CD4-positive, alpha-beta T cell (primary cell): ENCODE results near the gene PLAAT1. TPM values are rescaled to one million over a fixed set of nuclear protein-coding genes. Genes with fewer than 3 reads are reported as not detected.

Experiments
- ATAC-seq: fragments of 200-7000 bp; cut with Tn5 transposase; one replicate; pipeline ENCODE4 v1.10.0; 2022; ENCODE audit warnings: mild to moderate bottlenecking; ENCODE audit not compliant: poor library complexity
- CTCF ChIA-PET: fragments of 350-600 bp; sonication (Branson Sonifier 250); formaldehyde crosslinking; loops from one replicate; lab custom pipeline; 2021; ENCODE audit warnings: antibody characterized with exemption, inconsistent platforms; lab: Charles Lee
- POLR2A ChIA-PET: fragments of 350-600 bp; sonication (Branson Sonifier 250); formaldehyde crosslinking; loops from one replicate; lab custom pipeline; 2021; ENCODE audit warnings: antibody characterized with exemption, inconsistent platforms; lab: Charles Lee
- DNase-seq, 14 experiments: peaks; one replicate each; pipeline ENCODE4 v3.0.0-alpha.2; 2013 to 2020; ENCODE audit warnings: mixed read lengths in 2 of 14
- H3K27ac ChIP-seq, 2 donors: one replicate each; pipeline versions ENCODE4 v1.5.1 to v1.7.0; 2013; ENCODE audit warnings: low read length in 2 of 2, low read depth in 1 of 2, mild to moderate bottlenecking in 1 of 2
- H3K27me3 ChIP-seq, 2 experiments: 1 replicate in 1 of 2; 2 replicates in 1 of 2; pipeline versions ENCODE4 v1.6.1 to v1.7.0; 2013; ENCODE audit warnings: low read length in 2 of 2, control low read depth in 1 of 2, mild to moderate bottlenecking in 1 of 2, moderate library complexity in 1 of 2; ENCODE audit not compliant: insufficient read depth in 2 of 2, control insufficient read depth in 1 of 2
- H3K36me3 ChIP-seq: one replicate; pipeline ENCODE4 v1.6.1; 2013; ENCODE audit warnings: low read length, control low read depth; ENCODE audit not compliant: insufficient read depth
- H3K4me1 ChIP-seq: one replicate; pipeline ENCODE4 v1.6.1; 2013; ENCODE audit warnings: low read length, control low read depth; ENCODE audit not compliant: insufficient read depth
- H3K4me3 ChIP-seq: one replicate; pipeline ENCODE4 v1.5.1; 2013; ENCODE audit warnings: mild to moderate bottlenecking, low read length, moderate library complexity
- H3K9me3 ChIP-seq, 2 experiments: 1 replicate in 1 of 2; 2 replicates in 1 of 2; pipeline versions ENCODE4 v1.6.1 to v1.7.0; 2013; ENCODE audit warnings: low read length in 2 of 2, mild to moderate bottlenecking in 2 of 2, control low read depth in 1 of 2, moderate library complexity in 1 of 2; ENCODE audit not compliant: control insufficient read depth in 1 of 2, insufficient read depth in 1 of 2
- H3K27ac Mint-ChIP-seq: one replicate; pipeline ENCODE4 v1.8.0; 2020; ENCODE audit warnings: mixed read lengths
- H3K27me3 Mint-ChIP-seq: one replicate; pipeline ENCODE4 v1.8.0; 2021; ENCODE audit warnings: mixed read lengths
- H3K36me3 Mint-ChIP-seq: one replicate; pipeline ENCODE4 v1.8.0; 2021; ENCODE audit warnings: low read depth, mixed read lengths
- H3K4me1 Mint-ChIP-seq: one replicate; pipeline ENCODE4 v1.8.0; 2021; ENCODE audit warnings: low read depth, mixed read lengths
- H3K4me3 Mint-ChIP-seq: one replicate; pipeline ENCODE4 v1.8.0; 2020; ENCODE audit warnings: mild to moderate bottlenecking, mixed read lengths
- H3K9me3 Mint-ChIP-seq: one replicate; pipeline ENCODE4 v1.8.0; 2020; ENCODE audit warnings: mixed read lengths
- CTCF ChIP-seq: fragments of 200-600 bp; IDR thresholded peaks from one replicate; pipeline ENCODE4 v1.8.0; 2022; ENCODE audit warnings: antibody characterized with exemption, mild to moderate bottlenecking
- intact Hi-C, 2 experiments: fragments of 100-400 bp; cut with DNase I in 1 of 2; cut with micrococcal nuclease in 1 of 2; formaldehyde crosslinking; loops; one replicate each; pipeline versions ENCODE4 v1.15.1 to v1.9.0; 2023 to 2025; cut with DNase I, micrococcal nuclease
- total RNA-seq, 174 experiments: library from RNA in 2 of 174; stranded (reverse) in 2 of 174; gene quantifications; one replicate each; pipeline ENCODE4 v1.2.3 and lab custom pipeline; 2021 to 2026

The PLAAT1 gene
- total RNA-seq, 2 experiments from 2014 or later, result not detected

GRCh38 chr3:193237030-193237429 is 4.0 kb upstream of the PLAAT1 start:
- Histone ChIP-seq H3K4me3 (no peak overlapping the region), H3K27ac (no peak overlapping the region), H3K4me1 (peaks cover 3% of the 10 kb centered on the region), H3K36me3 (no peaks in the 10 kb centered on the region), H3K9me3 (peaks cover 0 to 8% of the 10 kb centered on the region in 2 experiments), H3K27me3 (peaks cover 15 to 28% of the 10 kb centered on the region in 2 experiments)
- H3K36me3 Mint-ChIP-seq, result no peaks in the 10 kb centered on the region
- no peak overlapping the region for H3K4me3 Mint-ChIP-seq
- no peaks in the 10 kb centered on the region for H3K9me3 Mint-ChIP-seq
- CTCF ChIA-PET, result no interaction called here
- ATAC-seq (no peak), DNase-seq (no peak)
- no peak overlapping the region for H3K27ac Mint-ChIP-seq
- H3K27me3 Mint-ChIP-seq, result peaks cover 34% of the 10 kb centered on the region
- intact Hi-C loops, result no loop called here
- no peak for TF ChIP-seq CTCF
- POLR2A ChIA-PET, result no interaction called here
- H3K4me1 Mint-ChIP-seq, result no peaks in the 10 kb centered on the region

GRCh38 chr3:193240436-193240849 is 579 bp upstream of the PLAAT1 start:
- no peak for TF ChIP-seq CTCF
- H3K4me3 ChIP-seq, result no peak overlapping the region
- H3K36me3 ChIP-seq, result no peaks in the 10 kb centered on the region
- Mint-ChIP-seq H3K4me1 (no peaks in the 10 kb centered on the region), H3K4me3 (no peak overlapping the region), H3K36me3 (no peaks in the 10 kb centered on the region), H3K9me3 (peaks cover 2% of the 10 kb centered on the region), H3K27me3 (peaks cover 59% of the 10 kb centered on the region), H3K27ac (no peak overlapping the region)
- ATAC-seq, result no peak
- no peak for DNase-seq
- intact Hi-C loops, result no loop called here
- POLR2A ChIA-PET, result no interaction called here
- H3K27me3 ChIP-seq, result peaks cover 23 to 44% of the 10 kb centered on the region in 2 experiments
- no peak overlapping the region for H3K27ac ChIP-seq
- peaks cover 0 to 8% of the 10 kb centered on the region in 2 experiments for H3K9me3 ChIP-seq
- H3K4me1 ChIP-seq, result peaks cover 3% of the 10 kb centered on the region
- CTCF ChIA-PET, result no interaction called here

- Histone ChIP-seq H3K9me3 (peaks cover 0 to 8% of the 10 kb centered on the region in 2 experiments), H3K4me3 (no peak overlapping the region), H3K36me3 (no peaks in the 10 kb centered on the region), H3K27ac (no peak overlapping the region), H3K4me1 (peaks cover 3% of the 10 kb centered on the region), H3K27me3 (peaks cover 23 to 44% of the 10 kb centered on the region in 2 experiments)
- no peak for ATAC-seq
- H3K27ac Mint-ChIP-seq, result no peak overlapping the region
- ChIA-PET POLR2A (no interaction called here), CTCF (no interaction called here)
- no peaks in the 10 kb centered on the region for H3K36me3 Mint-ChIP-seq
- intact Hi-C loops, result no loop called here
- no peaks in the 10 kb centered on the region for H3K4me1 Mint-ChIP-seq
- H3K4me3 Mint-ChIP-seq, result no peak overlapping the region
- no peak for TF ChIP-seq CTCF
- no peak for DNase-seq
- peaks cover 67% of the 10 kb centered on the region for H3K27me3 Mint-ChIP-seq
- H3K9me3 Mint-ChIP-seq, result peaks cover 2% of the 10 kb centered on the region
Measured at GRCh38 chr3:193241716-193242115, 694 bp downstream of the PLAAT1 start.
